Esophagus squamous epithelium (tissue), 5 donors: ENCODE results near the gene GARNL3. TPM values are rescaled to one million over a fixed set of nuclear protein-coding genes. Genes with fewer than 3 reads are reported as not detected.

ENCODE experiments used
- DNase-seq: peaks from one replicate; lab custom pipeline; 2025; lab: John Stamatoyannopoulos, UW
- H3K27ac ChIP-seq, 4 donors: fragments of 200-600 bp; sonication (generic); one replicate each; pipeline ENCODE4 v1.5.1; 2016 to 2019; ENCODE audit warnings: mild to moderate bottlenecking in 1 of 4
- H3K27me3 ChIP-seq, 4 donors: fragments of 200-600 bp; sonication (generic); 1 replicate in 3 of 4; 2 replicates in 1 of 4; pipeline versions ENCODE4 v1.5.1 to v1.6.0; 2017 to 2021; ENCODE audit warnings: antibody characterized with exemption in 1 of 4
- H3K36me3 ChIP-seq, 3 donors: fragments of 200-600 bp; sonication (generic); one replicate each; pipeline ENCODE4 v1.5.1; 2016 to 2019
- H3K4me1 ChIP-seq, 3 donors: fragments of 200-600 bp; sonication (generic); one replicate each; pipeline ENCODE4 v1.5.1; 2017 to 2019
- H3K4me3 ChIP-seq, 4 donors: fragments of 200-600 bp; sonication (generic); 1 replicate in 3 of 4; 2 replicates in 1 of 4; pipeline ENCODE4 v1.5.1; 2016 to 2019; ENCODE audit warnings: mild to moderate bottlenecking in 2 of 4, moderate library complexity in 1 of 4
- H3K9me3 ChIP-seq, 3 donors: fragments of 200-600 bp; sonication (generic); one replicate each; pipeline ENCODE4 v1.5.1; 2016 to 2019
- POLR2A ChIP-seq, 4 donors: fragments of 450-650 bp; IDR thresholded peaks; one replicate each; pipeline ENCODE4 v1.6.1; 2017; ENCODE audit warnings: antibody characterized with exemption in 4 of 4, mild to moderate bottlenecking in 4 of 4, moderate library complexity in 3 of 4
- WGBS, 2 donors: methylation state at CpG; one replicate each; pipeline ENCODE4 v1.1.5; 2018; 5-methylcytosine and 5-hydroxymethylcytosine counted together
- intact Hi-C: fragments of 100-400 bp; cut with DNase I; formaldehyde crosslinking; loops from one replicate; pipeline ENCODE4 v1.15.0; 2022
- total RNA-seq, 4 donors: library from RNA; depleted of rRNA; stranded (reverse); fragments of >200 nt; gene quantifications; one replicate each; pipeline ENCODE4 v1.1.0, GENCODE V29; 2016
- TF ChIP-seq, protein P1 (sequence below), 6 experiments: fragments of 450-650 bp in 4 of 6; fragments of 200-600 bp in 2 of 6; sonication (generic) in 2 of 6; IDR thresholded peaks; one replicate each; pipeline ENCODE4 v1.5.1; 2016 to 2019; ENCODE audit warnings: antibody characterized with exemption in 6 of 6, mild to moderate bottlenecking in 4 of 6, moderate library complexity in 4 of 6
- donor health status: DM: yes; HTN: yes; CAD: no.

Gene GARNL3
- total RNA-seq, 4 donors from 2014 or later = 1.1 to 22.9 (median 8.2) TPM

DNA sequence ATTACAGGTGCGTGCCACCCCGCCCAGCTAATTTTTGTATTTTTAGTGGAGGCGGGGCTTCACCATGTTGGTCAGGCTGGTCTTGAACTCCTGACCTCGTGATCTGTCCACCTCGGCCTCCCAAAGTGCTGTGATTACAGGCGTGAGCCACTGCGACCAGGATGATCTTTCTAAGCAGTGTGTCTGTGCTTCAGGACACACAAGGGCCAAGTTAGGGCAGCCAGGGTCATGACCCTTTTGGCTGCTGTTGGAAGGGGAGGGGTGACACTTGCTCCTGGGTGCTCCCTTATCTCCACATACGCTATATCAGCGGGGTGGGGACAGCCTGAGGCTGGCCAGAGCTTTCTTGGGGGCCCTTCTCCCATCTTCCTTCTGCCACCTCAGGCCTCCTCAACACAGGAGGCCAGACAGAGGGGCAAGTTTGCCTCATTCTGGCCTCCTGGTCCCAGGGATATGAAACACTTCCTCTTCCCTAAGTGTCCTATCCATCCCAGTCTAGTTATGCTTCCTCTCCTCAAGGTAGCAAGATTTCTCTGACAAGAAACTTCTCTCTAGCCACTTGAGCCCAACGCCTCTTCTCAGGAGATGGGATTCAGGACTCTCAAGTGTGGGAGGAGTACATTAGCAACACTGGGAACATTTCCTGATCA, 157.7 kb downstream of the GARNL3 start:
- DNase-seq = no peak
- no peak for TF ChIP-seq POLR2A (IDR thresholded peaks at IDR 0.05)
- TF ChIP-seq, protein P1, sequence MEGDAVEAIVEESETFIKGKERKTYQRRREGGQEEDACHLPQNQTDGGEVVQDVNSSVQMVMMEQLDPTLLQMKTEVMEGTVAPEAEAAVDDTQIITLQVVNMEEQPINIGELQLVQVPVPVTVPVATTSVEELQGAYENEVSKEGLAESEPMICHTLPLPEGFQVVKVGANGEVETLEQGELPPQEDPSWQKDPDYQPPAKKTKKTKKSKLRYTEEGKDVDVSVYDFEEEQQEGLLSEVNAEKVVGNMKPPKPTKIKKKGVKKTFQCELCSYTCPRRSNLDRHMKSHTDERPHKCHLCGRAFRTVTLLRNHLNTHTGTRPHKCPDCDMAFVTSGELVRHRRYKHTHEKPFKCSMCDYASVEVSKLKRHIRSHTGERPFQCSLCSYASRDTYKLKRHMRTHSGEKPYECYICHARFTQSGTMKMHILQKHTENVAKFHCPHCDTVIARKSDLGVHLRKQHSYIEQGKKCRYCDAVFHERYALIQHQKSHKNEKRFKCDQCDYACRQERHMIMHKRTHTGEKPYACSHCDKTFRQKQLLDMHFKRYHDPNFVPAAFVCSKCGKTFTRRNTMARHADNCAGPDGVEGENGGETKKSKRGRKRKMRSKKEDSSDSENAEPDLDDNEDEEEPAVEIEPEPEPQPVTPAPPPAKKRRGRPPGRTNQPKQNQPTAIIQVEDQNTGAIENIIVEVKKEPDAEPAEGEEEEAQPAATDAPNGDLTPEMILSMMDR (IDR thresholded peaks at IDR 0.05) = no peak
- peak overlapping the region in 1 of 4 donors; percentile 96 for H3K4me3 ChIP-seq
- H3K27me3 ChIP-seq = no peaks in the 10 kb centered on the region
- no peaks in the 10 kb centered on the region for H3K9me3 ChIP-seq
- H3K36me3 ChIP-seq = no peaks in the 10 kb centered on the region
- peaks cover 34 to 89% (median 40%) of the 10 kb centered on the region in 3 donors for H3K4me1 ChIP-seq
- 67 to 91% methylated on average over 1 to 4 of the region's 10 CpGs for WGBS, 2 donors
- intact Hi-C loops = no loop called here
- peak overlapping the region in 2 of 4 donors; percentile 94 to 95 for H3K27ac ChIP-seq

DNA sequence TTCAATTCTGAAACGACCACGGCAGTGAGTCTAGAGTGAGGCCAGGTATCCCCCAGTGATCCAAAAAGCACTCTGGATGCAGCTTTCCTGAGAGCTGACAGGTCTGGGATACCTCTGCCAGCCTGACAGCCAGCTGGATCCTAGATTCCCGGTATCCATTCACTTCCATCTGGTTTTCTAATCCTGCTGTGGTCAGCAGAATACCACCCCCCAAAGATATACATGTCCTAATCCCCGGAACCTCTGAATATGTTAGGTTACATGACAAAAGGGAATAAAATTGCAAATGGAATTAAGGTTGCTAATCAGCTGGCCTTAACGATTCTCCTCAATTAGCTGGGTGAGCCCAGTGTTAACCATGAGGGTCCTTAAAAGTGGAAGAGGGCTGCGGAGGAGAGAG, 158.2 kb downstream of the GARNL3 start:
- intact Hi-C loops = no loop called here
- 51 to 56% methylated on average over 2 to 4 of the region's 6 CpGs for WGBS, 2 donors
- H3K27me3 ChIP-seq = no peaks in the 10 kb centered on the region
- TF ChIP-seq POLR2A (IDR thresholded peaks at IDR 0.05) = no peak
- TF ChIP-seq, protein P1 (IDR thresholded peaks at IDR 0.05) = no peak
- peaks cover 0 to 3% (median 0%) of the 10 kb centered on the region in 3 donors for H3K36me3 ChIP-seq
- H3K27ac ChIP-seq = peak overlapping the region; percentile 83 to 95 (median 92)
- no peaks in the 10 kb centered on the region for H3K9me3 ChIP-seq
- H3K4me3 ChIP-seq = peak overlapping the region; percentile 58 to 96 (median 83)
- DNase-seq = no peak
- H3K4me1 ChIP-seq = peaks cover 31 to 88% (median 35%) of the 10 kb centered on the region in 3 donors

DNA sequence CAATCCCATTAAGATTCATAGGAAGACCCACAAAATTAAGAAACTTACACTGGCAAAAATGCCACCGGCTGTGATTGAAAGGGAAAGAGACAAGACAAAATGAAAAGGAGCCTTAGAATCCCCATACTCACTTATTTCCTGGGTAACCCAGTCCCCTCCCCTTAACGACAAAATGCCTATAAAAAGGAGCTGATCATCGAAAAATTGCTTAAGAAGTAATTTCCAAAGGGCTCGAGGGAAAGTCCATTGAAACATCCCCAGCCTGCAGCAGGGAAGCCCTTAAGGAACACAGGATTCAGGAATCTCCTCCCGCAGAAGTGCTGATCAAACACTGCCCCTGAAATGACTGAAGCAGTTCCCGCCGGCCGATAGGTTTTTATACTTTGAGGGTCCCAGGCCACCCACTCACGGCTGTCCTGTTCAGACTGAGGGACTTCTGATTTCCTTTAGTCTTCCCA, 158.9 kb downstream of the GARNL3 start:
- H3K4me3 ChIP-seq = peak overlapping the region; percentile 58 to 96 (median 83)
- intact Hi-C loops = no loop called here
- peaks cover 0 to 10% (median 0%) of the 10 kb centered on the region in 3 donors for H3K36me3 ChIP-seq
- TF ChIP-seq, protein P1 (IDR thresholded peaks at IDR 0.05) = no peak
- no peak for TF ChIP-seq POLR2A (IDR thresholded peaks at IDR 0.05)
- no peak for DNase-seq
- peaks cover 27 to 84% (median 29%) of the 10 kb centered on the region in 3 donors for H3K4me1 ChIP-seq
- H3K27ac ChIP-seq = peak overlapping the region; percentile 83 to 95 (median 92)
- no peaks in the 10 kb centered on the region for H3K9me3 ChIP-seq
- no peaks in the 10 kb centered on the region for H3K27me3 ChIP-seq
- 1 to 3% methylated on average over 9 of the region's 9 CpGs for WGBS, 2 donors

DNA sequence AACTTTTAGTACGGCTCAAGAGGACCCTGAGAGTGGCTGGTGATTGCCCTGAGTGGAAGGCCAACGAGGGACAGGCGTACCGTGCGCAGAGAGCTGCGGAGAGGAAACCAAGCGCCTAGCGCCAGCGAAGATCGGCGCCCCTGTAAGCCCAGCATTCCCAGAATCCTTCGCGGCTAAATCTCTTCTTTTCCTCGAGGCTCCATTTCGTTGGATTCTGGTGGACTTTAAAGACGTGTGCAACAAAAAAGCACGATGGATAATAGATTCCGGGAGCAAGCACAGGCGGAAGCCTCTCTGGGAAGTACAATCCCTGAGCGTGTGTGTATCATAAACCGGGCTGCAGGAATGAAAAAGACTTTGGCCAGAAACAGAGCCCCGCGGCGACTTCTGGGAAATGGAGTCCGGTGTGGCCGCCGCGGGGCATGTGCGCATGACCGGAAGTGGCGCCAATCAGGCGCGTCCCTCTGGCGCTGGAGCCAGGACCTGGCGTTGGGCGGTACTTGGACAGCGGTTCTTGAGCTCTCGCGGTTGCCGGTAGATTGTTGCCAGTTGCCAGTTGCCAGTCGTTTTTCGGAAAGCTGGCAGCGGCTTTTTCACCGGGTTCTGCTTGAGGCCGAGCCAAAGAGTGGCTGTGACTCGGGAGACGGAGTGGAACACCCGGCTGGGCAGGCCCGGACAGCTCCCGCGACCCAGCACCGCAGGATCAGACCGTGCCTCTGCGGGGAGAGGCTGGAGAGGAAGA, 159.5 kb downstream of the GARNL3 start, which contains the start of gene ZNF79:
Gene ZNF79, plus strand, starts transcription at position 449 of the 742 bp plus-strand sequence. CDS start 406 bp downstream, outside the sequence.
- WGBS, 2 donors = 0% methylated on average over 13 to 43 of the region's 54 CpGs
- intact Hi-C loops = no loop called here
- Histone ChIP-seq H3K9me3 (no peaks in the 10 kb centered on the region), H3K4me1 (peaks cover 26 to 78% (median 27%) of the 10 kb centered on the region in 3 donors), H3K27ac (peak within 1 kb of the TSS; percentile 83 to 95 (median 92)), H3K27me3 (no peaks in the 10 kb centered on the region), H3K36me3 (peaks cover 0 to 16% (median 2%) of the 10 kb centered on the region in 3 donors), H3K4me3 (peak within 1 kb of the TSS; percentile 58 to 96 (median 83))
- peak; percentile 61 for DNase-seq
- TF ChIP-seq, protein P1 (IDR thresholded peaks at IDR 0.05) = peak in 1 of 6 experiments; percentile 16
- peak in 2 of 4 donors; percentile 40 to 72 for TF ChIP-seq POLR2A (IDR thresholded peaks at IDR 0.05)
